GM18499 (cell line): ENCODE measurements around the gene PARD3.
"Not testable (repeated sequence)": the region's sequence is repeated elsewhere in the genome, so short reads cannot be mapped to it uniquely, and the experiment has no call there.

Source experiments
- ATAC-seq: cut with Tn5 transposase; IDR thresholded peaks from one replicate; pipeline ENCODE4 v1.9.1; 2021; ENCODE audit warnings: moderate number of reproducible peaks; ENCODE audit not compliant: insufficient read depth, unreplicated experiment

PARD3 gene

DNA sequence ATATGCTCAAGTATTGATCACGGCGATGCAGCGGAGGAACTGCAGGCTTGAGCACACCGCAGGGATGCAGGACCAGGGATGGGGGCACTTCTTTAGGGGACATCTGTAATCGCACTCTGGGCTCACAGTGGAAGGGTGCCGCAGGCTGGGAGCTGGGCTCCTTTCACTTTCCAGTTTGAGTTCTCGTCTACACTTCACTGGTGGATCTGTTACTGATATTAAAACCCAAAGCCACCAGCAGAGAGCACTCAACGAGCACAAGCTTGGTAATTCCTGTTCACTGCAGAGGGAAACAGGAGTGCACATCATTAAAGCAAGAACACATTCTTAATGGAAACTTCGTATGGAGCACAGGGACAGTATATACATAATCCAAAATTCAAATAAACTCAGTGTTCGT, 91.3 kb downstream of the PARD3 start:
- no peak for ATAC-seq

DNA sequence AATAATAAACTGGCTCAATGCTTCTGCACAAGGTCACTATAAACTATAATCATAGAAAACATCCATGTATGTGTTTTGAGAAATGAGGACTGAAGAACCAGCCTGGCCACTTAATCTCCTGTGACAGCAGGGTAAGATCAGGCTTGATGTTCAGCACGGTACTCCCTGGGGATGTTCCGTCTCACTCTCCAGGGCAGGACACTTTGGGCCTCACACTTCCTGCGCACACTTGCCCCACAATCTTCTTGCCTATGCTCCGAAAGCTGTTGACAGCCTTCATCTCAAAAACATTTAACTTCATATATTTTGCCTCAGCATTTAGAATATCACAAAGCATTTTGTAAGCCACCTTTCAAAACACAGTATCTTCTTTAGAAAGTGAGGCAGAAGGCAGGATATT, 92.7 kb downstream of the PARD3 start:
- no peak for ATAC-seq

DNA sequence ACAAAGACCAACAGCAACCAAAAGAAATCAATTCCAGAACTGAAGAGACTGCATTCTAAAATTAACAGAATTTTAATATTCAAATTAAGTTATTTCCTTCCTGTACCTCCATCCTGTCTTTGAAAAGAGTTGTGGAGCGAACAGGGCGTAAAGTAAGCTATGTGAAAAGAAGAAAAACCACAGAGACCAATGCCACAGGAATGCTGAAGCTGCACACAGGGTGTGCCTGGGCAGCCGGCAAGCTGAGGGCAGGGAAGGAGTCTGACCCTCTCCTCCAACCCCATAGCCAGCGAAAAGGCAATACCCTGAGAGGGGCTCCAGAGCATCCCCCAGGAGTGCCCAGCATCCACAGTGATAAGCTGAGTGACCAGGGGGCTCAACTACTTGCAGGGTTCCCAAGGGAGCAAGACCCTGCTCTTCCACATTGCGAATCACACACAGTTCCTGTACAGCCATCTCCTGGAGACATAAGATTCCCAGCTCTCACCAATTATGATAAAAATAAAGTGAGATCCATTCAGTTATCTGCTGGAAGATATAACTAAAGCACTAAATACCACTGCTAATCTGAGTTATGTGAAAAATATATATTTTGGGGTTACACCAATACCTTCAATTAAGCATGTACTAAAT, 93.8 kb downstream of the PARD3 start:
- no peak for ATAC-seq

DNA sequence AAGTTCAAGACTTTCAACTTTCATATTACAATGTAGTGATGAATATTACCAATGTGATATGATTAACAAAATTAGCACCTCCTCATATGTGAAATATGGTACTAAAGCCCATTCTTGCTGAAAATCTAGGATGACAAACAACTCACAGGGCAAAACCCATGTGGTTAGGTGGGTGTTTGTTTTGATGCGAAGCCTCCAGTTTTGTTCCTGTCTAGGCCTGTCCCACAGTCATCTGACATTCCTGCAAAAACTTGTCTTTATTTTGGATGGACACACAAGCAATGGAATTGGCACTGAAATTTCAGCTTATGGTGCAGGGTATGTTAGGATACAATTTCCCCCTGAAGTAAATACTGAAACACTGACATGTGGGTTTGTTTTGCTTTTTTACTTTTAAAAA, 95.3 kb downstream of the PARD3 start:
- ATAC-seq: no peak

DNA sequence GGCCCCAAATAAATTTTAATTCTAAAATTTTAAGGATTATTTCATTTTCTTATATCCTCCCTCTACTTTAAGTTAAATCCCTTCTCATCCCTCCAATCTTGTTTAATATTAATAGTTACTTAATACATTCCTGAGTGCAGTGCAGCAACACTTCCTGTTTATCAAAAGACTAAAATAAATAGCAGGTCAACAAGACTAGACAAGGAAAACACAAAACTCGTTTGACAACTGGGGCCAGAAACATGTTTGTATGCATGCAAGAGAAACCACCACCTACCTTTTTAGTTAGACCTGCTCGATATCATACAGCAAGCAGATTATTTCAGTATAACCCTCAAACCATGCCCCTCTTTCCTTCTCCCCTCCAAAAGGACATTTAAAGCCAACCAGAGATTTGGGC, 95.8 kb downstream of the PARD3 start:
- ATAC-seq: no peak

DNA sequence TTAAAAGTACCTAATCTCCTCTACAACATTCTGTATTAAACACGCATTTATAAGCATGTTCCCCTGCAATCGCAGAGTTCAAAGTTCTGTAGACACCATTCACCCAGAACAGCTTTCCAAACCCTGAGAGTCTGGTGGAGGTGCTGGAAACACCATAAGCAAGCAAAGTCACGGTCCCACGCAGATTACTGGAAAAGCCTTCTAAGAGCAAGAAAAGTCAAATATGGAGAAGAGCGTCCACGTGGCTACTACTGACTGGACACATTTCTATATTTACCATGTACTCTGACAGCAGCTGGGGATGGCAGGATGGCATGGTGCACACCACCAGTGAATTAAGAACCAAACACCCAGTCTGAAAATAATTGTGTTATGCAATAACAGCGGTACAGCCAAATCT, 97.7 kb downstream of the PARD3 start:
- ATAC-seq: no peak

DNA sequence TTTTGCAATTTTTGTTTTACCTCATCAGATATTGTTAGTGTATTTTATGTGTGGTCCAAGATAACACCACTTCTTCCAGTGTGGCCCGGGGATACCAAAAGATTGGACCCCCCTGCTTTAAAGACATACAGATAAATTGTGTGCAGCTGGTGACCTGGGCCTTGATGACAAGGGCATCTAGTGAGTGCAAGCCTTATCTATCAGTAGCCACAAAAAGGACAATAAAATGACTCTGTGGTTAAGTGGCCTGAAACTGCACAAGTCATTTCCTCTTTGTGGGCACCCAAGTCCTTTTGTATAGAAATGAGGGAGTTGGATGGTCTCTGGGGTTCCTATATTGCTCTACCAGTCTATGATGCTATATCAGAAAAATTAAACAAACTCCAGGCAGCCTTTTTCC, 98.1 kb downstream of the PARD3 start:
- ATAC-seq: no peak

DNA sequence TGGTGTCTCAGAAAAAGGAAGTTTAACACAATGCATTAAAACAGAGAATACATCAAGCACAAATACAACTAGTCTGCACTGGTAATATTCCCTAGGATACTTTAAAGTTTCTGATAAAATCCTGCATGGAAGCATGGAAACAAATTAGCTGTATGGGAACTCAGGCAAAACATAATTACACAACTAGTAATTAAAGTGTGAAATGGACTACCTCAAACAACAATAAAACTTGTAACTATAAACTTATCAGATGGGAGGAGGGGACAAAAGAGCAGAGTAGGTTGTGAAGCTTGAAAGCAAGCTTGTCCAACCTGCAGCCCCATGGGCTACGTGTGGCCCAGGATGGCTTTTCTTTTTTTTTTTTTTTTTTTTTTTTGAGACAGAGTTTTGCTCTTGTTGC, 98.9 kb downstream of the PARD3 start:
- no peak for ATAC-seq

DNA sequence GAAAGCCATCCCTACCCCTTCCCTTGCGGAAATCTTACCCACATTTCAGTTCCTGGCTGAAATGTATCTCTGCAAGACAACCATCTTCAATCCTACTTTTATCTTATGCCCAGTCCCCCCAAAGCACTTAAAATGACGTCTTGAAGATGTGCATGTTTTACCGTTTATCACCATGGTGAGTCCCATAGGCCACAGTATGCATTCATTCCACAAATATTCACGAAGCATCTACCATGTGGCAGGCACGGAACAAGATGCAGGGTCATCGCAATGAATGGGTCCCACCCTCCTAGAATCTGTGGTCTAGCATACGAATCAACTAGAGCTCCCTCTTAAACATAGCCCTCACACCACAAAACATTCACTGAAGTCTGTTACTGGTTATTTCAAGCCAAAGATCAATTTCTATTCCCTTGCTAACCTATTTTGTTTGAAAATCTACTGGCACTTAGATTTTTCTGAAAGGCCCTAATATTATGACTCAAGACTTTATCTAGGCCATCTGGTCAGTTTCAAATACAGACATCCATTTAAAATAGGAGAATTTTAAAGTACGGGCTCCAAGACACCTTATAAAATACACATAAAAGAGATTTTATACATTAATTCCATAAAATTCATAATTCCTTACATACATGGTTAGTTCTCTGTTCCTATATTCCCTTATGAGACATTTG, 99.4 kb downstream of the PARD3 start:
- ATAC-seq: no peak

DNA sequence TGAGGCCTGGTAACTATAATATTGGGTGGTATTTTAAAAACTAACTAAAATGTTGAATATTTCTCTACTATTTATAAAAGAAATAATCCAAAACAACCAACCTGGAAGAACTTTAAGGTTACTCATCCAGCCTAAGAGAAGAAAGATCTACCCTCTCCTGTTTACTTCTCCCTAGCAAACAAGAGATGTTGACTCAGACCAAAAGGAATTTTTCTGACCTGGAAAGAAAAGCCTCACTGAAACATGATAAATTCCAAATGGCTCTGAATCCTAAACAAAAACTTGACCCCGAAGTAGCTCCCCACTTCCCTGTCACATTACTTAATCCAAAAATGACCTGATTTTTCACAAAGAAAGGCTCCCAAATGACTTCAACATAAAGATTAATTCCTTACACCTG, 101.2 kb downstream of the PARD3 start:
- no peak for ATAC-seq

DNA sequence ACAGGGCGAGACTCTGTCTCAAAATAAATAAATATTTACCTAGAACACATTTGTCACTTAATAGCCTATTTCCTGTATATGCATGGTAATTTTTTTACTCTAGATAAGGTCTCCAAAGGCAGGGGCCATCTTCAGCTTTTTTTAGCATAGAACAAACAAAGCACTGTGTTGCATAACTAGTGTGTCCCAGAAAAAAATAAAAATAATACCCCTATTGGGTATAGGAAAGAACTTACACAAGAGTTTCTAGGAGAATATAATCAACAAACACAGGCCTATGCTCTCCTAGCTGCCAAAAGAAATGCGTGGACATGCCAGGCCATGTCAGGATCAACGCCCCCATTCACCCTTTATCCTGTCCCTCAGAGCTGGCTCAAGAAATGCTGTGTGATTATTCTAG, 103.6 kb downstream of the PARD3 start:
- ATAC-seq: no peak

DNA sequence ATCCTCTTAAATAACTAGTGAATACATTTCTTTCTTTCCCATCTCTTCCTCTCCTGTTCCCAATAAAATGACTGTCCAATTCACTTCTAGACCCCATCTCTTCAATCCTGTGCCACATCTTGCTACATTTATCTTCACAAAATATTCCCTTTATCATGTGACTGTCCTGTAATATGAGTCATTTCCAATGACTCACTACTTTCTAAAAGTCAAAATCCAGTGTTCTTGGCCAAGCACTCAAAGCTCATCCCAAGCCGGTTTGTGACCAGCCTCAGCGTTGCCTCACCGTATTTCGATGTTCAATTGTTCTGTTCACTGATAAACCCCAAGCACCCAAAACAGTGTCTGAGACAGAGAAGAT, 104.7 kb downstream of the PARD3 start:
- ATAC-seq: no peak

DNA sequence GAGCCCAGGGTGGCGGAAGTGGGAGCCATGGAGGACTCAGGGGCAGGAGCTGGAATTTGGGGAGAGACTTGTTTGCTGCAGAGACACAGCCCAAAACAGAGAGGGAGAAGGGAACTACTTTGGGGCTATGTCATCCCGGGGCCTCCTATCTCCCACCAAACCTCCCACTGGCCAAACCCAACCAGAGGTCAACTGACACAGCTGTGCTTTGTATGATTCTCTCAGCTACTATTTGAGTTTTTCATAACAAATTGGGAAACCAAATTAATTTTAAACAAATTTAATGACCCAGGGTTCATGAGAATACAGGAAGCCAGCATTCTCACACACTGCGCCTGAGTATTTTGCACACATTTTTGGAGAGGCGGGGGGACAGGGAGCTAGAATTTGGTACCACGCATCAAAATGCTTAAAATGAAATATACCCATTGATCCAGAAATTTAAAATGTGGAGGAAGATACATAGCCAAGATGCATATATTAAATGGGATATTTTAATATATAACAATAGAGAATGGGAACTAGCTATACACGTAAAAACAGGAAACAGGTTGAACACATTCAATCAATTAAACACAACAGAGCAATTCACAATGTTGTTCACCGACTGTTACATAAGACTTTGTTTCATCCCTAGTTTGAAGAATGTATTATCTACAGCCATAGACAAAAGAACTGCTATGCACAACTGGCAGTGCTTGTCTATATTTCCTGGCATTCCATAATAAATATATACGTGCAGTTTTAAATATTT, 105.3 kb downstream of the PARD3 start:
- ATAC-seq: no peak

DNA sequence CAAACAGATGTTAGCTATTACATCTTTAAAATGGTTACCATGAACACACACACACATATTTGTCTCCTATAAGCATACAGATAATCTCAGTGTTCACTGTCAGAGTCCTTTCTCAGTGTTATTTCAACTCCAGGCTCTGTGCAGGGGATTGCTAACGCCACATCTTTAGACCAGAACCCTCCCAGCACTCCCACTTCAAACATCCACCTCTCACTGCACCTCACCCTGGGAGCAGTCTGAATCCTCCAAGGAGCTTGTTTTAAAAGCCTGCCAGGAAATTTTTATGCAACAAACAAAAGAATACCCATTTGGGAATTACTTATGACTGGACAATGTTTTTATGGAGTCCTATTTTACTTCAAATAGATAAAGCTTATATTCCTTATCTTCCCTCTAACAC, 107.4 kb downstream of the PARD3 start:
- ATAC-seq: no peak

DNA sequence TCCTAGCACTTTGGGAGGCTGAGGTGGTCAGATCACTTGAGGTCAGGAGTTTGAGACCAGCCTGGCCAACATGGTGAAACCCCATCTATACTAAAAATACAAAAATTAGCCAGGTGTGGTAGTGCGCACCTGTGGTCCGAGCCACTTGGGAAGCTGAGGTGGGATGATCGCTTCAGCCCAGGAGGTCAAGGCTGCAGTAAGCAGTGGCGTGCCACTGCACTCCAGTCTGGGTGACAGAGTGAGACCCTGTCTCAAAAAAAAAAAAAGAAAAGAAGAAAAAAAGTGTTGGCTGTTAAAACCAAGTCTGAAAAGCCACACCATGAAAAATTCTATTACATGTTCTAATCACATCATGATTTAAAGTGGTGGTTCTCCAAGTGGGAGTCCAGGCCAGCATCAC, 108.1 kb downstream of the PARD3 start:
- ATAC-seq: not testable (repeated sequence)

DNA sequence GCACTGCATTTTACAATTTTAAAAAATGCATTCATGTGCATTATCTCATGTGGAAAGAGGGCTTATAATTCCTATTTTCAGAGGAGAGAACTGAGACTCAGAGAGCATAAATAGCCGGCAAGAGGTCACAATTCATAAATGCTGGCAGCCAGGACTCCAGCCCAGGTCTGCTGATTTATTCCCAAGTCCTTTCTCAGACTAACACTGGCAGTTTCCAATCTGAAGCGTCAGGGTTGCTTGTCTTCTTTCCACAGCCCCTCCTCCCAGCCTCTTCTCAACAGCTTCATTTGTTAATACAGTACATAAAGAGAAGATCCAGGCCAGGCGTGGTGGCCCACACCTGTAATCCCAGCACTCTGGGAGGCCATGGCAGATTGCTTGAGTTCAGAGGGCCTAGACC, 108.9 kb downstream of the PARD3 start:
- ATAC-seq: no peak

DNA sequence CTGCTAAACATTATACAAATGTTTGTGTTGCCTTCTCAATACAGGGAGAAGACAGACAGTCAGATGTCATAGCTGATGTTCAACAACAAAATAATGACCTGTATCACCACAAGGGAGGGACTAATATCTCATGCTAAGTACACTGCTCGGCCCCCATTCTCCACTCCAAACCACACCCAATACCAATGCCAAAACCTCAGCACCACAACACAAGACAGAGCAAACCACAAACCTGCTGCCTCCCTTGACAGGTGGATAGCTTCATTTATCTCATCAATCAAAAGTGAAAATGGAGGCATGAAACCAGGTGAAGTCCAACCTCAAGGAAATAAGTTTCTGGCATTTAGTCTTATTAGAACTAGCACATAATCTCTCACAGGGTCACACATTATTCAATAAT, 109.5 kb downstream of the PARD3 start:
- no peak for ATAC-seq

DNA sequence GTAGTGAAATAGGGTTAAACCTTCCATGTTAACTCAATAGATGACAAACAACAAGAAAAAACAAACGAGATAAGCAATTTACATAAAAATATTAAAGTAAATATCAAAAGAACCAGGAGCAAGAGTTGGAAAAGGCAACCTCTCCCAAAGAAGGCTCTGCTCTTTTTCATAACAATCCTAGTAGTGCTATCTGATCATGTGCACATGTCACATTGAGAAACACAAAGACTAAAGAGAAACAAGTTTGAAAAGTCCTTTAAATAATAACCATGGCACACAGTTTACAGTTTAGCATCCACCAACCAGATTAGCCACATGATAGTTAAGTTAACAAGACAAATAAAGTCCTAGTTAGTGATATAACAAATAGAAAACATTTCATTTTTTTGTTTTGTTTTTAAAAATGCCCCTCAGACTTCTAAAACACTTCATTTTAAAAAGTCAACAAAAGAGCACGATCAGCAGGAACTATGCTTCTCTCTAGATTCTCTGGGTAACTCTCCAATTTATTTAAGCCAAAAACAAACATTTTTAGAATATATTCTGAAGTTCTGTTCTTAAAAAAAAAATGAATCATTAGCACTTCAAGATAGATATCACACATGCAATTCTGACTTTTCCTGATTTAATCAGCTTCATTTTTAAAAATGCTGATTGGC, 110.4 kb downstream of the PARD3 start:
- ATAC-seq: no peak

DNA sequence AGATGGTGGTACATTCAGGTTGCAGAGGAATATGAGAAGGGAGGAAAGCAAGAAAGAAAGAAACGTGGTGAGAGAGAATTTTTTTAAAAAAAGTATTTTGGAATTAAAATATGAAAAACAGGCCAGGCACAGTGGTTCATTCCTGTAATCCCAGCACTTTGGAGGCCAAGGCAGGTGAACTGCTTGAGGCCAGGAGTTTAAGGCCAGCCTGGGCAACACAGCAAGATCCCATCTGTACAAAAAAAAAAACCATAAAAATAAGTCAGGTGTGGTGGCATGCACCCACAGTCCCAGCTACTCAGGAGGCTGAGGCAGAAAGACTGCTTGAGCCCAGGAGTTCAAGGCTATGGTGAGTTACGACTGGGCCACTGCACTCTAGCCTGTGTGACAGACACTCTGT, 112.1 kb downstream of the PARD3 start:
- ATAC-seq: no peak

DNA sequence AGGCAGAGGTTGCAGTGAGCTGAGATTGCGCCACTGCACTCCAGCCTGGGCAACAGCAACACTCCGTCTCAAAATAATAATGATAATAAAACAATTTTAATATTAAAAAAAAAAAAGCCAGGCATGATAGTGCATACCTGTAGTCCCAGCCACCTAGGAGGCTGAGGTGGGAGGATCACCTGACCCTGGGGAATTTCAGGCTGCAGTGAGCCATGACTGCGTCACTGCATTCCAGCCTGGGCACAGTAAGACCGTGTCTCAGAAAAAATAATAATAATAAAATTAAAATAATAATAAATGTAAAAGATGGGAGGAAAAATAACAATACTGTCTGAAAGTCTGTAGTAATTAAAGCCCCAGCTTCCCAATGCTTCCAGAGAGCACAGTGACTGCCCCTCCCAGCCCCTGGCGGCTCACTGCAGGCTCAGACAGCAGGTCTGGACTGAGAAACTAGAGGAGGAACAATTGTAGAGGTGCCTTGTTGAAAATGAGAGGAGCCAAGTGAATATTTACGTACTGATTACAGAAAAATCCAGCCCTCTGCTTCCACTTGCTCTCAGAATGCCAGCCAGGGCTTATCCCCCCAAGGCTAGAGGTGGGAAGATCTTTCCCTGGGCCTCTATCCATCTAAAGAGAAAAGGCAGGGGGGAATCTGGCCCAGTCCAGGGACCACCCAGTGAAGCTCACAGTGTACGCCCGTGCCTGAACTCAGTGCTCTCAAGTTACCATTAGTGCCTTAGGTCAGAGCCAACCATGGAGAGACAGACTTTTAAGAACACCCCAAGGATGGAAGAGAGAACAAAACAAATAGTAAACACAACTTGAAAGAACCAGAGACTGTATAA, 112.8 kb downstream of the PARD3 start:
- ATAC-seq: no peak
